Prostate gland (tissue), 2 donors: Measurements from ENCODE around the gene C6orf141.

ENCODE experiments used
- POLR2A ChIP-seq: fragments of 450-650 bp; IDR thresholded peaks from one replicate; pipeline ENCODE4 v1.6.1; 2016; ENCODE audit warnings: antibody characterized with exemption, mild to moderate bottlenecking
- TF ChIP-seq, protein P1 (sequence below), 4 experiments: fragments of 200-600 bp in 2 of 4; fragments of 450-650 bp in 2 of 4; sonication (generic) in 2 of 4; IDR thresholded peaks; 1 replicate in 3 of 4; 2 replicates in 1 of 4; pipeline ENCODE4 v1.5.1; 2016 to 2019; ENCODE audit warnings: antibody characterized with exemption in 4 of 4, mild to moderate bottlenecking in 2 of 4, moderate library complexity in 2 of 4

DNA sequence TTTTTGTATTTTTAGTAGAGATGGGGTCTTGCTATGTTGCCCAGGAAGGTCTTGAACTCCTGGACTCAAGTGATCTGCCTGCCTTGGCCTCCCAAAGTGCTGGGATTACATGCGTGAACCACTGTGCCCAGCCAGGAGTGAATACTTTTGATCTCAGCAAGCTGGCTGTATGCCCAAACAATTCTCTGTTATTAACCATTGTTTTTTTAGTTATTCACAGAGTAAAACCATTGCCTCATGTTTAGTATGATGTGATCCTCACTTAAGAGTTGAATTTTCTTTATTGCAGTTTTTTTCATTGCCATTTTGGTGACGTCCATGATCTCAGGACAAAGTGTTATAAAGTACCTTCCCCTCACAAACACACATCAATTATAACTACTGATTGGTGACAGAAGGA lies 14.8 kb downstream of the C6orf141 start:
- TF ChIP-seq, protein P1, sequence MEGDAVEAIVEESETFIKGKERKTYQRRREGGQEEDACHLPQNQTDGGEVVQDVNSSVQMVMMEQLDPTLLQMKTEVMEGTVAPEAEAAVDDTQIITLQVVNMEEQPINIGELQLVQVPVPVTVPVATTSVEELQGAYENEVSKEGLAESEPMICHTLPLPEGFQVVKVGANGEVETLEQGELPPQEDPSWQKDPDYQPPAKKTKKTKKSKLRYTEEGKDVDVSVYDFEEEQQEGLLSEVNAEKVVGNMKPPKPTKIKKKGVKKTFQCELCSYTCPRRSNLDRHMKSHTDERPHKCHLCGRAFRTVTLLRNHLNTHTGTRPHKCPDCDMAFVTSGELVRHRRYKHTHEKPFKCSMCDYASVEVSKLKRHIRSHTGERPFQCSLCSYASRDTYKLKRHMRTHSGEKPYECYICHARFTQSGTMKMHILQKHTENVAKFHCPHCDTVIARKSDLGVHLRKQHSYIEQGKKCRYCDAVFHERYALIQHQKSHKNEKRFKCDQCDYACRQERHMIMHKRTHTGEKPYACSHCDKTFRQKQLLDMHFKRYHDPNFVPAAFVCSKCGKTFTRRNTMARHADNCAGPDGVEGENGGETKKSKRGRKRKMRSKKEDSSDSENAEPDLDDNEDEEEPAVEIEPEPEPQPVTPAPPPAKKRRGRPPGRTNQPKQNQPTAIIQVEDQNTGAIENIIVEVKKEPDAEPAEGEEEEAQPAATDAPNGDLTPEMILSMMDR (IDR thresholded peaks at IDR 0.05) = no peak
- TF ChIP-seq POLR2A = no peak
